ENCODE results near the gene METTL15. TPM values are rescaled to one million over a fixed set of nuclear protein-coding genes. Genes with fewer than 3 reads are reported as not detected.
A peak's percentile ranks its signal among the peaks of the same experiment; 100 is the strongest.

Gene METTL15
- total RNA-seq (20.3 and 23.2 TPM in 2 replicates), polyA plus RNA-seq (9.3 and 10.6 TPM in 2 replicates)

DNA sequence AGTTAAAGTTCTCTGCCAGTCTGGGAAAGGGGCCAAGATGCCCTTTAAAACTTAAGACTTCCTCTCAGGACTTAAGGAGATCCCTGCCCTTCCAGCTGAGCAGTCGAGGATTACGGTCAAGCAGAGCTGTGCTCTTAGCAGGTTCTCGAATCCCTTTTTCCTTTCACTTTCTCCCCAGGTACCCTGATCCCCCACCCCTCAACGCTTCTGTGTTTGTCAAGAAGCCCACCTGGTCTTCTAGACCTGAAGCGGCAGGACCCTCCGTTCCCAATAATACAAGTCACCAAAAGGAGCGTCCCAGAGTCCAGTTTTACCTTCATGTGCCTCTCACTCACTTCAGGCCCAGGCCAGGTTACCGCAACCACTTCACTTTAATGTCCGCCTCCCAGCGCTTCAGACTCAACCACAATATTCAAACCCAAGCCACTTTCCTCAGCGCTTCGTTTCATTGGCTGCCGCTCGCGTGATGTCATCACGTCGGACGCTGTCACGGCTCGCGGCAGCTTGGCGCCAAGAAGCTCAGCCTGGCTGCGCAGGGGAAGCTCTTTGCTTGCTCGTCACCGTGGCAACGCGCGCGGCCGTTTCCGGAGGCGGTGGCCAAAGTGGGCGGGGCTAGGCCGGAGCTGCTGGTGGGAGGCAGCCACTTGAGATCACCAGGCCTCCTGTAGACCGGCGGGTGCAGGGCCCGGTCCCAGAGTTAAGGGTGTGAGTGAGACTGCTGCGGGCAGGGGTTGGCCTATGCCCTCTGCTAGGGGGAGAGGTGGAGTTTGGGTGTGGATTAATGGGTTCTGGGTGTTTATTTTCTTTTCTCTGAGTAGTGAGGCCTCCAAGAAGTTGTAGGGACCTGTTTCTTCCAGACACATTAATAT is at the start of gene METTL15, which contains the start of gene KIF18A:
METTL15 (plus strand) TSS at position 639 of the 869 bp plus-strand sequence. CDS start 4,947 bp downstream, outside the sequence.
KIF18A (minus strand) TSS at position 407 of the 869 bp plus-strand sequence. CDS start 10,209 bp downstream, outside the sequence.
- no peaks in the 10 kb centered on the region for H3K36me3 ChIP-seq (replicated peaks; ENCODE audit: insufficient read depth, low read depth)
- peaks cover 69% of the 10 kb centered on the region for H3K79me2 ChIP-seq
- no peaks in the 10 kb centered on the region for H4K20me1 ChIP-seq (ENCODE audit: insufficient read depth, poor library complexity, severe bottlenecking)
- H3K9me3 ChIP-seq (ENCODE audit: low read depth) = no peaks in the 10 kb centered on the region
- no peaks in the 10 kb centered on the region for H3K9me2 ChIP-seq (replicated peaks; ENCODE audit: insufficient read depth)
- no peaks in the 10 kb centered on the region for H3K27me3 ChIP-seq
- peak within 1 kb of the TSS; percentile 85 for H3K4me2 ChIP-seq
- H3K27ac ChIP-seq = peak within 1 kb of the TSS; percentile 92
- H2AFZ ChIP-seq = peak within 1 kb of the TSS; percentile 53
- DNase-seq (ENCODE audit: low spot score) = peak; percentile 100
- WGBS (ENCODE audit: low lambda C conversion rate, missing lambda C conversion rate) = under 1% methylated on average over 38 of the region's 38 CpGs
- no peak for TF ChIP-seq EZH2 (IDR thresholded peaks at IDR 0.05; ENCODE audit: borderline replicate concordance)
- TF ChIP-seq EZH2phosphoT487 (IDR thresholded peaks at IDR 0.05; ENCODE audit: low read depth, severe bottlenecking, unreplicated experiment) = no peak
- TF ChIP-seq, protein P1, sequence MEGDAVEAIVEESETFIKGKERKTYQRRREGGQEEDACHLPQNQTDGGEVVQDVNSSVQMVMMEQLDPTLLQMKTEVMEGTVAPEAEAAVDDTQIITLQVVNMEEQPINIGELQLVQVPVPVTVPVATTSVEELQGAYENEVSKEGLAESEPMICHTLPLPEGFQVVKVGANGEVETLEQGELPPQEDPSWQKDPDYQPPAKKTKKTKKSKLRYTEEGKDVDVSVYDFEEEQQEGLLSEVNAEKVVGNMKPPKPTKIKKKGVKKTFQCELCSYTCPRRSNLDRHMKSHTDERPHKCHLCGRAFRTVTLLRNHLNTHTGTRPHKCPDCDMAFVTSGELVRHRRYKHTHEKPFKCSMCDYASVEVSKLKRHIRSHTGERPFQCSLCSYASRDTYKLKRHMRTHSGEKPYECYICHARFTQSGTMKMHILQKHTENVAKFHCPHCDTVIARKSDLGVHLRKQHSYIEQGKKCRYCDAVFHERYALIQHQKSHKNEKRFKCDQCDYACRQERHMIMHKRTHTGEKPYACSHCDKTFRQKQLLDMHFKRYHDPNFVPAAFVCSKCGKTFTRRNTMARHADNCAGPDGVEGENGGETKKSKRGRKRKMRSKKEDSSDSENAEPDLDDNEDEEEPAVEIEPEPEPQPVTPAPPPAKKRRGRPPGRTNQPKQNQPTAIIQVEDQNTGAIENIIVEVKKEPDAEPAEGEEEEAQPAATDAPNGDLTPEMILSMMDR (IDR thresholded peaks at IDR 0.05; ENCODE audit: poor library complexity) = no peak
- H3K4me3 ChIP-seq = peak within 1 kb of the TSS; percentile 54
- H3K4me1 ChIP-seq (ENCODE audit: insufficient read depth) = peaks cover 21% of the 10 kb centered on the region

DNA sequence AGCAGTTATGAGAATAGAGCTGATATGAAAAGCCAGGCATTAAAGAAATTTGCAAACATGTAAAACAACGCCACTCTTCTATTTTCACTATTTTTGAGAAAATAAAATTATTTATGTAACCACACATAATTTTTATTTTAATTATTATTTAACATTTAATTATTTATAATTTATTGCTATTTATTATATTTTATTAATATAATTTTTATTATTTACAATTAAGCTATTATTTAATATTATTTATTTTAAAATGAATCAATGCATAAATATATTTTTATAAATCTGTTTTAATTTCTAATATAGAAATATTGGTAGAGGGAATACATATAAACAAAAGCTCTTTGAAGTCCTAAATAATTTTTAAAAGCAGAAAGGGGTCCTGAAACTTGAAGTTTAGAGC is 36.9 kb upstream of the METTL15 start:
- TF ChIP-seq EZH2 (IDR thresholded peaks at IDR 0.05; ENCODE audit: borderline replicate concordance) (no peak), EZH2phosphoT487 (IDR thresholded peaks at IDR 0.05; ENCODE audit: low read depth, severe bottlenecking, unreplicated experiment) (no peak)
- TF ChIP-seq, protein P1 (IDR thresholded peaks at IDR 0.05; ENCODE audit: poor library complexity) = no peak
- DNase-seq (ENCODE audit: low spot score) = no peak
- H4K20me1 ChIP-seq (ENCODE audit: insufficient read depth, poor library complexity, severe bottlenecking) = no peaks in the 10 kb centered on the region
- no peaks in the 10 kb centered on the region for H3K36me3 ChIP-seq (replicated peaks; ENCODE audit: insufficient read depth, low read depth)
- H3K4me3 ChIP-seq = no peak overlapping the region
- 97% methylated on average over 1 of the region's 1 CpG for WGBS (ENCODE audit: low lambda C conversion rate, missing lambda C conversion rate)
- no peaks in the 10 kb centered on the region for H3K27me3 ChIP-seq
- no peak overlapping the region for H3K27ac ChIP-seq
- no peak overlapping the region for H2AFZ ChIP-seq
- H3K9me2 ChIP-seq (replicated peaks; ENCODE audit: insufficient read depth) = no peaks in the 10 kb centered on the region
- no peaks in the 10 kb centered on the region for H3K9me3 ChIP-seq (ENCODE audit: low read depth)
- H3K4me1 ChIP-seq (ENCODE audit: insufficient read depth) = no peaks in the 10 kb centered on the region
- H3K4me2 ChIP-seq = no peak overlapping the region
- no peaks in the 10 kb centered on the region for H3K79me2 ChIP-seq

- Histone ChIP-seq H3K4me2 (no peak overlapping the region), H2AFZ (no peak overlapping the region), H3K9me2 (replicated peaks; ENCODE audit: insufficient read depth) (no peaks in the 10 kb centered on the region), H3K9me3 (ENCODE audit: low read depth) (no peaks in the 10 kb centered on the region), H3K36me3 (replicated peaks; ENCODE audit: insufficient read depth, low read depth) (no peaks in the 10 kb centered on the region), H3K4me1 (ENCODE audit: insufficient read depth) (no peaks in the 10 kb centered on the region), H3K27ac (no peak overlapping the region), H3K79me2 (no peaks in the 10 kb centered on the region), H3K4me3 (no peak overlapping the region), H3K27me3 (no peaks in the 10 kb centered on the region), H4K20me1 (ENCODE audit: insufficient read depth, poor library complexity, severe bottlenecking) (no peaks in the 10 kb centered on the region)
- no peak for DNase-seq (ENCODE audit: low spot score)
- 77% methylated on average over 2 of the region's 2 CpGs for WGBS (ENCODE audit: low lambda C conversion rate, missing lambda C conversion rate)
- TF ChIP-seq, protein P1 (IDR thresholded peaks at IDR 0.05; ENCODE audit: poor library complexity) = no peak
Observed at GRCh38 chr11:28072321-28072720, 35.9 kb upstream of the METTL15 start.

Measured in hepatocyte (in vitro differentiated cells).